Liver (tissue), 9 donors: Measurements from ENCODE around the gene OLIG1. TPM values are rescaled to one million over a fixed set of nuclear protein-coding genes. Genes with fewer than 3 reads are reported as not detected.

Source experiments
- DNase-seq: peaks from one replicate; pipeline ENCODE4 v3.0.0-alpha.2; 2017; ENCODE audit warnings: low spot score
- H3K27ac ChIP-seq, 2 donors: one replicate each; pipeline ENCODE4 v1.7.0; 2013; ENCODE audit warnings: inconsistent platforms in 2 of 2, low read length in 2 of 2, control low read depth in 1 of 2, low read depth in 1 of 2, mild to moderate bottlenecking in 1 of 2
- H3K27me3 ChIP-seq, 4 donors: one replicate each; pipeline versions ENCODE4 v1.6.1 to v1.7.0; 2013; ENCODE audit warnings: low read length in 3 of 4, inconsistent platforms in 1 of 4, mild to moderate bottlenecking in 1 of 4, moderate library complexity in 1 of 4; ENCODE audit not compliant: control insufficient read depth in 4 of 4, insufficient read depth in 4 of 4
- H3K36me3 ChIP-seq, 4 donors: one replicate each; pipeline versions ENCODE4 v1.6.1 to v1.7.0; 2013; ENCODE audit warnings: low read length in 3 of 4, mild to moderate bottlenecking in 3 of 4, low read depth in 1 of 4, moderate library complexity in 1 of 4; ENCODE audit not compliant: control insufficient read depth in 4 of 4, insufficient read depth in 3 of 4
- H3K4me1 ChIP-seq, 4 donors: one replicate each; pipeline versions ENCODE4 v1.6.1 to v1.7.0; 2013; ENCODE audit warnings: low read length in 3 of 4, mild to moderate bottlenecking in 3 of 4, moderate library complexity in 1 of 4; ENCODE audit not compliant: control insufficient read depth in 4 of 4, insufficient read depth in 4 of 4
- H3K4me3 ChIP-seq, 3 donors: one replicate each; pipeline versions ENCODE4 v1.6.1 to v1.7.0; 2013; ENCODE audit warnings: low read length in 3 of 3, control low read depth in 1 of 3, low read depth in 1 of 3, mild to moderate bottlenecking in 1 of 3
- H3K9ac ChIP-seq, 2 donors: one replicate each; pipeline ENCODE4 v1.7.0; 2013; ENCODE audit warnings: low read length in 2 of 2, mild to moderate bottlenecking in 2 of 2, moderate library complexity in 2 of 2, control low read depth in 1 of 2, low read depth in 1 of 2
- H3K9me3 ChIP-seq, 4 donors: one replicate each; pipeline versions ENCODE4 v1.6.1 to v1.7.0; 2013; ENCODE audit warnings: low read length in 3 of 4; ENCODE audit not compliant: control insufficient read depth in 4 of 4
- FOXA1 ChIP-seq: IDR thresholded peaks from 2 replicates; pipeline ENCODE4 v1.6.1; 2016; ENCODE audit warnings: antibody characterized with exemption
- FOXA2 ChIP-seq: IDR thresholded peaks from 2 replicates; pipeline ENCODE4 v1.6.1; 2016; ENCODE audit warnings: antibody characterized with exemption
- GABPA ChIP-seq, 2 donors: IDR thresholded peaks in 1 of 2; conservative IDR thresholded peaks in 1 of 2; 2 replicates each; pipeline ENCODE4 v1.6.1; 2016; ENCODE audit warnings: antibody characterized with exemption in 2 of 2, mild to moderate bottlenecking in 1 of 2, moderate library complexity in 1 of 2
- HNF4A ChIP-seq, 2 donors: conservative IDR thresholded peaks; 2 replicates each; pipeline ENCODE4 v1.6.1; 2016; ENCODE audit warnings: antibody characterized with exemption in 2 of 2, mild to moderate bottlenecking in 2 of 2
- HNF4G ChIP-seq: IDR thresholded peaks from 2 replicates; pipeline ENCODE4 v1.6.1; 2016; ENCODE audit warnings: antibody characterized with exemption
- RAD21 ChIP-seq, 2 donors: IDR thresholded peaks; 2 replicates each; pipeline ENCODE4 v1.6.1; 2016; ENCODE audit warnings: antibody characterized with exemption in 2 of 2, mild to moderate bottlenecking in 2 of 2
- RXRA ChIP-seq, 2 donors: IDR thresholded peaks; 2 replicates each; pipeline ENCODE4 v1.6.1; 2017 to 2018; ENCODE audit warnings: antibody characterized with exemption in 2 of 2, mild to moderate bottlenecking in 1 of 2
- SP1 ChIP-seq: IDR thresholded peaks from 2 replicates; pipeline ENCODE4 v1.6.1; 2018; ENCODE audit warnings: antibody characterized with exemption, mild to moderate bottlenecking
- TAF1 ChIP-seq: conservative IDR thresholded peaks from 2 replicates; pipeline ENCODE4 v1.6.1; 2016; ENCODE audit warnings: antibody characterized with exemption, mild to moderate bottlenecking
- YY1 ChIP-seq: IDR thresholded peaks from 2 replicates; pipeline ENCODE4 v1.6.1; 2016; ENCODE audit warnings: antibody characterized with exemption, mild to moderate bottlenecking
- WGBS: extraction: QIAGEN DNeasy Blood & Tissue Kit; methylation state at CpG from one replicate; pipeline ENCODE4 v1.1.7; 2013; 5-methylcytosine and 5-hydroxymethylcytosine counted together
- polyA plus RNA-seq, 2 donors: library from polyadenylated mRNA; stranded (reverse) in 1 of 2; unstranded in 1 of 2; fragments of 200-250 nt in 1 of 2; fragments of >200 nt in 1 of 2; fragmentation: Nextera tagmentation in 1 of 2; extraction: Ambion mirVana in 1 of 2; gene quantifications; one replicate each; pipeline versions ENCODE4 v1.2.1 to v1.2.3, GENCODE V29; 2013 to 2015
- total RNA-seq, 2 donors: library from RNA; depleted of rRNA; stranded (reverse); fragments of >200 nt; gene quantifications; one replicate each; pipeline ENCODE4 v1.2.3, GENCODE V29; 2014
- TF ChIP-seq, protein P1 (sequence below): fragments of 150-350 bp; IDR thresholded peaks from 2 replicates; pipeline ENCODE4 v1.5.1; 2017; ENCODE audit warnings: improper control_type of control experiment, low read depth, low read length; ENCODE audit not compliant: missing input control
- TF ChIP-seq, protein P2 (sequence below): IDR thresholded peaks from 2 replicates; pipeline ENCODE4 v1.6.1; 2016; ENCODE audit warnings: antibody characterized with exemption
- TF ChIP-seq, protein P3 (sequence below): IDR thresholded peaks from 2 replicates; pipeline ENCODE4 v1.6.1; 2016; ENCODE audit warnings: antibody characterized with exemption, mild to moderate bottlenecking
- TF ChIP-seq, protein P4 (sequence below): IDR thresholded peaks from 2 replicates; pipeline ENCODE4 v1.6.1; 2016; ENCODE audit warnings: antibody characterized with exemption
- donor health status: healthy.
- donor health status: healthy.
- donor health status: healthy.
- donor health status: healthy.
- donor health status: healthy.

Gene OLIG1
- total and polyA plus RNA-seq, 4 donors = 0.19 TPM; not detected in 3

DNA sequence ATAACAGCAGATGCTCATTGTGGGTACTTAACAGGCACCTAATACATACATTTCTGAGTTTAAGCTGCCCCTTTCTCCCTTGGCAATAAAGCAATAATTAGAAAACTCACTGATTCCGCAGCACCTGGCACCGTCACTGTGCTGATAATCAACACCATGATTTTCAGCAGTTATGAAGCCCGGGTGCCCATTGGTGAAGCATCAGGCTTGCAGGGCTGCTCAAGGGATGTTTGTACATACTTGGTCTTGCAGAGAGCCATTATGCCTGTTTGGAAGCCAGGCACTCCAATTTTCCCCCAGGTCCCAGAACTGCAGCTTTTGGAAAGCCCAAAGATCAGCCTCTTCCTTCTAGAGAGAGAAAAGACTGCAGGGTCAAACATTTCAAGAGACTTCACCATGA, 44.3 kb downstream of the OLIG1 start:
- Histone ChIP-seq H3K27me3 (peaks cover 0 to 11% (median 6%) of the 10 kb centered on the region in 4 donors), H3K4me3 (no peak overlapping the region), H3K9ac (no peak overlapping the region), H3K36me3 (no peaks in the 10 kb centered on the region), H3K4me1 (no peaks in the 10 kb centered on the region), H3K9me3 (no peaks in the 10 kb centered on the region), H3K27ac (no peak overlapping the region)
- no peak for DNase-seq
- WGBS = 91% methylated on average over 3 of the region's 3 CpGs
- TF ChIP-seq TAF1 (no peak), RAD21 (IDR thresholded peaks at IDR 0.05) (no peak), SP1 (no peak), HNF4G (no peak), HNF4A (conservative IDR thresholded peaks at IDR 0.05) (no peak)
- TF ChIP-seq, protein P1, sequence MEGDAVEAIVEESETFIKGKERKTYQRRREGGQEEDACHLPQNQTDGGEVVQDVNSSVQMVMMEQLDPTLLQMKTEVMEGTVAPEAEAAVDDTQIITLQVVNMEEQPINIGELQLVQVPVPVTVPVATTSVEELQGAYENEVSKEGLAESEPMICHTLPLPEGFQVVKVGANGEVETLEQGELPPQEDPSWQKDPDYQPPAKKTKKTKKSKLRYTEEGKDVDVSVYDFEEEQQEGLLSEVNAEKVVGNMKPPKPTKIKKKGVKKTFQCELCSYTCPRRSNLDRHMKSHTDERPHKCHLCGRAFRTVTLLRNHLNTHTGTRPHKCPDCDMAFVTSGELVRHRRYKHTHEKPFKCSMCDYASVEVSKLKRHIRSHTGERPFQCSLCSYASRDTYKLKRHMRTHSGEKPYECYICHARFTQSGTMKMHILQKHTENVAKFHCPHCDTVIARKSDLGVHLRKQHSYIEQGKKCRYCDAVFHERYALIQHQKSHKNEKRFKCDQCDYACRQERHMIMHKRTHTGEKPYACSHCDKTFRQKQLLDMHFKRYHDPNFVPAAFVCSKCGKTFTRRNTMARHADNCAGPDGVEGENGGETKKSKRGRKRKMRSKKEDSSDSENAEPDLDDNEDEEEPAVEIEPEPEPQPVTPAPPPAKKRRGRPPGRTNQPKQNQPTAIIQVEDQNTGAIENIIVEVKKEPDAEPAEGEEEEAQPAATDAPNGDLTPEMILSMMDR = no peak
- TF ChIP-seq, protein P2, sequence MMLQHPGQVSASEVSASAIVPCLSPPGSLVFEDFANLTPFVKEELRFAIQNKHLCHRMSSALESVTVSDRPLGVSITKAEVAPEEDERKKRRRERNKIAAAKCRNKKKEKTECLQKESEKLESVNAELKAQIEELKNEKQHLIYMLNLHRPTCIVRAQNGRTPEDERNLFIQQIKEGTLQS = no peak

DNA sequence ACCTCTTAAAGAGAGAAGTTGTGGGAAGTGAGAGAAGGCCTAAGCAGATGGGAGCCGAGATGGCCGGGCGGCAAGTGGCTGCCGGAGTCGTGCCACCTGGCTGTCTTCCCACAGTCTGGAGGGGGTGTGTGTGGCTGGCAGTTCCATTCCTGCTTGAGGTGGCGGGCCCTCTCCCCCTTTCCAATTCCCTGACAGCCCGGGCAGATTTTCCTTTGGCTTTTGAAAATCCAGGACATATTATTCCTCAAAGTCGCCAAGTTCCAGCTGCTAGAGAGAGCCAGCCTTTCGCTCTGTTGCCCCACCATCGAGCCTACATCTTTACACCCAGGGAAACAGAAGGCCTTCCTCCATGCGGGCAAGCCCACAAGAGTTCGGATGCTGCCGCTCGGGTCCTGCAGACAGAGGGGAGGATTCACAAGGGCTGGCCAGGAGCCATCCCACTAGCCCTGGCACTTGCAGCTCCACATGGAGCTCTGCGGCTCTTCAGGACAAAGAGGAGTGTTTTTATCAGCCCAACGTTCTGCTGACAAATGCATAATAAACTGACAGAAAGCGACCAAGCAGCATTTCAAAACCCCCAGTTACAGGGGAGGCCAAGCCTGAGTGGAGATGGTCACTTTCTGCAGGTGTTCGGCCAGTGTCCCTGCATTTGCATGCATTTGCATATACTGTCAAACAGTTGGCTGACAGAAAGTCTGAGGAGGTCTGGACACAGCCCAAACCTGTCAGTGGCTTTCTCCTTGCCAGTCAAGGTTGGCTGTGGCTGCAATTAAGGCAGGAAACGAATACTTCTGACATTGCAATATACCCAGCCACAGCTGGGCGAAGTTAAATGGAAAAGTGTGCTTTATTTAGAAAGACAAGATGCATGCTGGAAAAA, 45.9 kb downstream of the OLIG1 start:
- no peaks in the 10 kb centered on the region for H3K4me1 ChIP-seq
- H3K27me3 ChIP-seq = peaks cover 0 to 9% (median 3%) of the 10 kb centered on the region in 4 donors
- no peaks in the 10 kb centered on the region for H3K36me3 ChIP-seq
- no peak for DNase-seq
- TF ChIP-seq FOXA2 = no peak
- TF ChIP-seq RXRA (IDR thresholded peaks at IDR 0.05) = no peak
- TF ChIP-seq, protein P3, sequence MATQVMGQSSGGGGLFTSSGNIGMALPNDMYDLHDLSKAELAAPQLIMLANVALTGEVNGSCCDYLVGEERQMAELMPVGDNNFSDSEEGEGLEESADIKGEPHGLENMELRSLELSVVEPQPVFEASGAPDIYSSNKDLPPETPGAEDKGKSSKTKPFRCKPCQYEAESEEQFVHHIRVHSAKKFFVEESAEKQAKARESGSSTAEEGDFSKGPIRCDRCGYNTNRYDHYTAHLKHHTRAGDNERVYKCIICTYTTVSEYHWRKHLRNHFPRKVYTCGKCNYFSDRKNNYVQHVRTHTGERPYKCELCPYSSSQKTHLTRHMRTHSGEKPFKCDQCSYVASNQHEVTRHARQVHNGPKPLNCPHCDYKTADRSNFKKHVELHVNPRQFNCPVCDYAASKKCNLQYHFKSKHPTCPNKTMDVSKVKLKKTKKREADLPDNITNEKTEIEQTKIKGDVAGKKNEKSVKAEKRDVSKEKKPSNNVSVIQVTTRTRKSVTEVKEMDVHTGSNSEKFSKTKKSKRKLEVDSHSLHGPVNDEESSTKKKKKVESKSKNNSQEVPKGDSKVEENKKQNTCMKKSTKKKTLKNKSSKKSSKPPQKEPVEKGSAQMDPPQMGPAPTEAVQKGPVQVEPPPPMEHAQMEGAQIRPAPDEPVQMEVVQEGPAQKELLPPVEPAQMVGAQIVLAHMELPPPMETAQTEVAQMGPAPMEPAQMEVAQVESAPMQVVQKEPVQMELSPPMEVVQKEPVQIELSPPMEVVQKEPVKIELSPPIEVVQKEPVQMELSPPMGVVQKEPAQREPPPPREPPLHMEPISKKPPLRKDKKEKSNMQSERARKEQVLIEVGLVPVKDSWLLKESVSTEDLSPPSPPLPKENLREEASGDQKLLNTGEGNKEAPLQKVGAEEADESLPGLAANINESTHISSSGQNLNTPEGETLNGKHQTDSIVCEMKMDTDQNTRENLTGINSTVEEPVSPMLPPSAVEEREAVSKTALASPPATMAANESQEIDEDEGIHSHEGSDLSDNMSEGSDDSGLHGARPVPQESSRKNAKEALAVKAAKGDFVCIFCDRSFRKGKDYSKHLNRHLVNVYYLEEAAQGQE = no peak
- TF ChIP-seq YY1 = no peak
- no peak for TF ChIP-seq HNF4A (conservative IDR thresholded peaks at IDR 0.05)
- TF ChIP-seq FOXA1 = no peak
- no peak for TF ChIP-seq GABPA (IDR thresholded peaks at IDR 0.05 in 1 of 2, conservative IDR thresholded peaks at IDR 0.05 in 1 of 2)
- TF ChIP-seq HNF4G = no peak
- TF ChIP-seq, protein P4, sequence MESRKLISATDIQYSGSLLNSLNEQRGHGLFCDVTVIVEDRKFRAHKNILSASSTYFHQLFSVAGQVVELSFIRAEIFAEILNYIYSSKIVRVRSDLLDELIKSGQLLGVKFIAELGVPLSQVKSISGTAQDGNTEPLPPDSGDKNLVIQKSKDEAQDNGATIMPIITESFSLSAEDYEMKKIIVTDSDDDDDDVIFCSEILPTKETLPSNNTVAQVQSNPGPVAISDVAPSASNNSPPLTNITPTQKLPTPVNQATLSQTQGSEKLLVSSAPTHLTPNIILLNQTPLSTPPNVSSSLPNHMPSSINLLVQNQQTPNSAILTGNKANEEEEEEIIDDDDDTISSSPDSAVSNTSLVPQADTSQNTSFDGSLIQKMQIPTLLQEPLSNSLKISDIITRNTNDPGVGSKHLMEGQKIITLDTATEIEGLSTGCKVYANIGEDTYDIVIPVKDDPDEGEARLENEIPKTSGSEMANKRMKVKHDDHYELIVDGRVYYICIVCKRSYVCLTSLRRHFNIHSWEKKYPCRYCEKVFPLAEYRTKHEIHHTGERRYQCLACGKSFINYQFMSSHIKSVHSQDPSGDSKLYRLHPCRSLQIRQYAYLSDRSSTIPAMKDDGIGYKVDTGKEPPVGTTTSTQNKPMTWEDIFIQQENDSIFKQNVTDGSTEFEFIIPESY = no peak
- no peak overlapping the region for H3K27ac ChIP-seq
- H3K9me3 ChIP-seq = no peaks in the 10 kb centered on the region
- no peak overlapping the region for H3K9ac ChIP-seq
- H3K4me3 ChIP-seq = no peak overlapping the region
- 78% methylated on average over 20 of the region's 20 CpGs for WGBS
